GM06990 (cell line): ENCODE data around the gene CKLF.

Source experiments
- DNase-seq: peaks from one replicate; pipeline ENCODE4 v3.0.0-alpha.2; 2011; ENCODE audit not compliant: insufficient read length; ENCODE audit errors: extremely low read depth
- H3K27me3 ChIP-seq: replicated peaks from 2 replicates; pipeline ENCODE4 v1.6.0; 2011; ENCODE audit warnings: low read length; ENCODE audit not compliant: control insufficient read depth, insufficient read depth
- H3K36me3 ChIP-seq: 2 replicates; pipeline ENCODE4 v1.5.1; 2011; ENCODE audit warnings: low read length; ENCODE audit not compliant: control insufficient read depth, insufficient read depth
- H3K4me3 ChIP-seq: replicated peaks from 2 replicates; pipeline ENCODE4 v1.5.1; 2011; ENCODE audit warnings: low read depth, mild to moderate bottlenecking, control low read depth, low read length
- TF ChIP-seq, protein P1 (sequence below): IDR thresholded peaks from 2 replicates; pipeline ENCODE4 v1.5.1; 2011; ENCODE audit warnings: low read length, control low read depth, mild to moderate bottlenecking, inconsistent platforms; ENCODE audit not compliant: insufficient read depth, poor library complexity, severe bottlenecking

Gene CKLF

DNA sequence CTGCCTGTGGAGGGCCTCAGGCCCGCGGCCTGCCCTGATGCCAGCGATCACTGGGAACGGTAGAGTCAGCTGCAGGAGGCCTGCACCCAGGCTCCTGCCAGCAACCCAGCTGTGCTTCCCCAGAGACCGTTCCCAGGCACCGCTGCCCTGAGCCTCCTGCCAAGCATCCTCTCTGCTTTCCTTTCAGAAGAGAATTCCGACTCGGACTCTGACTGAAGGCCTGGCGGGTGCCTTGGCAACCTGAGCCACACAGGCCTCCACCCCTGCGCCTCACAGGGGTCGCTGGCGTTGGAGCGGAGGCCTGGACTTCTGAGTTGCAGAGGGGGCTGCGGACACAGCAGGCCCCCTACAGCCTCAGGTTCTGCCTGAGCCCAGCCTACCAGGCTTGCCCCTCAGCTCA, 60.0 kb downstream of the CKLF start:
- Histone ChIP-seq H3K4me3 (no peak overlapping the region), H3K36me3 (peaks cover 13% of the 10 kb centered on the region), H3K27me3 (no peaks in the 10 kb centered on the region)
- no peak for DNase-seq
- TF ChIP-seq, protein P1, sequence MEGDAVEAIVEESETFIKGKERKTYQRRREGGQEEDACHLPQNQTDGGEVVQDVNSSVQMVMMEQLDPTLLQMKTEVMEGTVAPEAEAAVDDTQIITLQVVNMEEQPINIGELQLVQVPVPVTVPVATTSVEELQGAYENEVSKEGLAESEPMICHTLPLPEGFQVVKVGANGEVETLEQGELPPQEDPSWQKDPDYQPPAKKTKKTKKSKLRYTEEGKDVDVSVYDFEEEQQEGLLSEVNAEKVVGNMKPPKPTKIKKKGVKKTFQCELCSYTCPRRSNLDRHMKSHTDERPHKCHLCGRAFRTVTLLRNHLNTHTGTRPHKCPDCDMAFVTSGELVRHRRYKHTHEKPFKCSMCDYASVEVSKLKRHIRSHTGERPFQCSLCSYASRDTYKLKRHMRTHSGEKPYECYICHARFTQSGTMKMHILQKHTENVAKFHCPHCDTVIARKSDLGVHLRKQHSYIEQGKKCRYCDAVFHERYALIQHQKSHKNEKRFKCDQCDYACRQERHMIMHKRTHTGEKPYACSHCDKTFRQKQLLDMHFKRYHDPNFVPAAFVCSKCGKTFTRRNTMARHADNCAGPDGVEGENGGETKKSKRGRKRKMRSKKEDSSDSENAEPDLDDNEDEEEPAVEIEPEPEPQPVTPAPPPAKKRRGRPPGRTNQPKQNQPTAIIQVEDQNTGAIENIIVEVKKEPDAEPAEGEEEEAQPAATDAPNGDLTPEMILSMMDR = no peak

DNA sequence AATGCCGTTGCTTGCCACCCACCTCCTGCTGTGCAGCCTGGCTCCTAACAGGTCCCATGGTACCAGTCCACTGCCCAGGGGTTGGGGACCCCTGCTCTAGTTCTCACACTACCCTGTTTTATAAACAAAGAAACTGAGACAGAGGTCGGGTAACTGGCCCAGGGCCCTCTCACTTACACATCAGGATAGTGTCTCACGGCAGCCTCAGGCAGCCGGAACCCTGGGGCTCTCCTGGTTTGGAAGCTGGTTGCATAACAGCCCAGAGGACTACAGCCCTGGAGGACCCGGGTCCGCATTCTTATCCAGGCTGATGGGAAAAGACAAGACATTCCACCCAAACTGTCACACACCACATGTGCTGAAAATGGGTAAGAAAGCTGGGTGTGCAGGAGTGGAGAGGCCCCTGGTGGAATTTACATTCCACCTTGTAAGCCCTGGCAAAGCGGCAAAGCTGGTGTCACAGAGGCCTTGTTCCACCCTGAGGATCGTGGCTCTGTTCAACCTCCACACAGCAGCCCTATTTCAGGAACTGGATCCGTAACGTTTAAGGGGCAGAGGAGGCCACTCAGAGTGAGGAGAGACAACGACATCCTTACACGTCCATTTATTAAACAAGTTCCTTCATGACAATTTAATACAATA, 61.9 kb downstream of the CKLF start:
- no peak for DNase-seq
- Histone ChIP-seq H3K27me3 (no peaks in the 10 kb centered on the region), H3K36me3 (peaks cover 11% of the 10 kb centered on the region), H3K4me3 (no peak overlapping the region)
- TF ChIP-seq, protein P1 = no peak
